SK-N-SH treated with all-trans-retinoic acid at 6 μM for 48 hours (cell line): Measurements from ENCODE around the gene C11orf68.

Experiments
- ATAC-seq: fragments of 200-7000 bp; cut with Tn5 transposase; 3 replicates; pipeline ENCODE4 v1.9.1; 2020; ENCODE audit warnings: mild to moderate bottlenecking, moderate library complexity
- ARNTL ChIP-seq: fragments of 450-650 bp; formaldehyde crosslinking; IDR thresholded peaks from 2 replicates; pipeline ENCODE4 v1.5.0; 2020; ENCODE audit warnings: low read depth, mild to moderate bottlenecking, moderate library complexity, borderline replicate concordance
- BACH2 ChIP-seq: fragments of 250-450 bp; sonication (Bioruptor Pico); IDR thresholded peaks from 2 replicates; pipeline ENCODE4 v1.9.0; 2021; ENCODE audit warnings: mild to moderate bottlenecking, borderline replicate concordance
- CREB5 ChIP-seq: fragments of 250-450 bp; sonication (Bioruptor Pico); IDR thresholded peaks from 2 replicates; pipeline ENCODE4 v1.5.1; 2020; ENCODE audit warnings: low read depth, mild to moderate bottlenecking, moderate library complexity
- CSDC2 ChIP-seq: fragments of 250-450 bp; sonication (Bioruptor Pico); IDR thresholded peaks from 2 replicates; pipeline ENCODE4 v1.5.0; 2020; ENCODE audit warnings: mild to moderate bottlenecking, moderate library complexity
- GLIS3 ChIP-seq: fragments of 250-450 bp; sonication (Bioruptor Pico); IDR thresholded peaks from 2 replicates; pipeline ENCODE4 v1.5.0; 2020; ENCODE audit warnings: mild to moderate bottlenecking, moderate library complexity
- ISL1 ChIP-seq: fragments of 250-450 bp; sonication (Bioruptor Pico); IDR thresholded peaks from 2 replicates; pipeline ENCODE4 v2.1.2; 2022; ENCODE audit warnings: mild to moderate bottlenecking, moderate library complexity
- OSR1 ChIP-seq: fragments of 250-450 bp; sonication (Bioruptor Pico); IDR thresholded peaks from 2 replicates; pipeline ENCODE4 v1.8.0; 2022; ENCODE audit warnings: moderate library complexity, mild to moderate bottlenecking, inconsistent platforms
- POU6F1 ChIP-seq: fragments of 250-450 bp; sonication (Bioruptor Pico); IDR thresholded peaks from 2 replicates; pipeline ENCODE4 v1.8.0; 2021; ENCODE audit warnings: low read depth, mild to moderate bottlenecking, moderate library complexity, borderline replicate concordance
- PPARA ChIP-seq: fragments of 250-450 bp; sonication (Bioruptor Pico); IDR thresholded peaks from 2 replicates; pipeline ENCODE4 v1.5.0; 2020; ENCODE audit warnings: mild to moderate bottlenecking, borderline replicate concordance
- RARB ChIP-seq: fragments of 250-450 bp; sonication (Bioruptor Pico); IDR thresholded peaks from 2 replicates; pipeline ENCODE4 v1.8.0; 2021; ENCODE audit warnings: mild to moderate bottlenecking, moderate library complexity
- SNAI2 ChIP-seq: fragments of 250-450 bp; sonication (Bioruptor Pico); IDR thresholded peaks from 2 replicates; pipeline ENCODE4 v1.5.0; 2020; ENCODE audit warnings: mild to moderate bottlenecking, moderate library complexity
- TCF4 ChIP-seq: fragments of 250-450 bp; sonication (Bioruptor Pico); IDR thresholded peaks from 2 replicates; pipeline ENCODE4 v1.8.0; 2021; ENCODE audit warnings: mild to moderate bottlenecking, moderate library complexity, borderline replicate concordance
- TOX ChIP-seq: fragments of 250-450 bp; sonication (Bioruptor Pico); IDR thresholded peaks from 2 replicates; pipeline ENCODE4 v1.8.0; 2021; ENCODE audit warnings: mild to moderate bottlenecking, moderate library complexity, borderline replicate concordance
- ZC3H10 ChIP-seq: fragments of 250-450 bp; sonication (Bioruptor Pico); IDR thresholded peaks from 2 replicates; pipeline ENCODE4 v1.5.1; 2021; ENCODE audit warnings: mild to moderate bottlenecking, moderate library complexity
- ZFP3 ChIP-seq: fragments of 250-450 bp; sonication (Bioruptor Pico); IDR thresholded peaks from 2 replicates; pipeline ENCODE4 v1.5.0; 2020; ENCODE audit warnings: mild to moderate bottlenecking, moderate library complexity
- ZFP30 ChIP-seq: fragments of 450-650 bp; formaldehyde crosslinking; IDR thresholded peaks from 2 replicates; pipeline ENCODE4 v1.5.0; 2022; ENCODE audit warnings: mild to moderate bottlenecking, moderate library complexity
- ZNF70 ChIP-seq: fragments of 450-650 bp; formaldehyde crosslinking; IDR thresholded peaks from 2 replicates; pipeline ENCODE4 v1.5.0; 2020; ENCODE audit warnings: mild to moderate bottlenecking, moderate library complexity
- ZNF8 ChIP-seq: fragments of 450-650 bp; formaldehyde crosslinking; IDR thresholded peaks from 2 replicates; pipeline ENCODE4 v1.5.0; 2020; ENCODE audit warnings: mild to moderate bottlenecking, moderate library complexity
- TF ChIP-seq, protein P1 (sequence below): fragments of 250-450 bp; sonication (Bioruptor Pico); IDR thresholded peaks from 2 replicates; pipeline ENCODE4 v1.5.1; 2021; ENCODE audit warnings: mild to moderate bottlenecking, moderate library complexity
- TF ChIP-seq, protein P2 (sequence below): fragments of 250-450 bp; sonication (Bioruptor Pico); IDR thresholded peaks from 2 replicates; pipeline ENCODE4 v1.5.0; 2020; ENCODE audit warnings: mild to moderate bottlenecking, moderate library complexity

Gene C11orf68

GRCh38 chr11:65882120-65883057 is 36.5 kb downstream of the C11orf68 start:
- ATAC-seq, result no peak
- TF ChIP-seq ZFP30 (CRISPR knock-in tag), result no peak
- TF ChIP-seq TCF4 (CRISPR knock-in tag), result no peak
- TF ChIP-seq GLIS3 (CRISPR knock-in tag), result no peak
- no peak for TF ChIP-seq CREB5 (CRISPR knock-in tag)
- TF ChIP-seq, protein P1, sequence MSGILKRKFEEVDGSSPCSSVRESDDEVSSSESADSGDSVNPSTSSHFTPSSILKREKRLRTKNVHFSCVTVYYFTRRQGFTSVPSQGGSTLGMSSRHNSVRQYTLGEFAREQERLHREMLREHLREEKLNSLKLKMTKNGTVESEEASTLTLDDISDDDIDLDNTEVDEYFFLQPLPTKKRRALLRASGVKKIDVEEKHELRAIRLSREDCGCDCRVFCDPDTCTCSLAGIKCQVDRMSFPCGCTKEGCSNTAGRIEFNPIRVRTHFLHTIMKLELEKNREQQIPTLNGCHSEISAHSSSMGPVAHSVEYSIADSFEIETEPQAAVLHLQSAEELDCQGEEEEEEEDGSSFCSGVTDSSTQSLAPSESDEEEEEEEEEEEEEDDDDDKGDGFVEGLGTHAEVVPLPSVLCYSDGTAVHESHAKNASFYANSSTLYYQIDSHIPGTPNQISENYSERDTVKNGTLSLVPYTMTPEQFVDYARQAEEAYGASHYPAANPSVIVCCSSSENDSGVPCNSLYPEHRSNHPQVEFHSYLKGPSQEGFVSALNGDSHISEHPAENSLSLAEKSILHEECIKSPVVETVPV, result no peak
- no peak for TF ChIP-seq BACH2
- no peak for TF ChIP-seq TOX (CRISPR knock-in tag)
- no peak for TF ChIP-seq ISL1
- no peak for TF ChIP-seq CSDC2 (CRISPR knock-in tag)
- no peak for TF ChIP-seq ZNF70 (CRISPR knock-in tag)
- TF ChIP-seq POU6F1 (CRISPR knock-in tag), result no peak
- TF ChIP-seq ZC3H10, result no peak
- no peak for TF ChIP-seq ZNF8 (CRISPR knock-in tag)
- TF ChIP-seq, protein P2, sequence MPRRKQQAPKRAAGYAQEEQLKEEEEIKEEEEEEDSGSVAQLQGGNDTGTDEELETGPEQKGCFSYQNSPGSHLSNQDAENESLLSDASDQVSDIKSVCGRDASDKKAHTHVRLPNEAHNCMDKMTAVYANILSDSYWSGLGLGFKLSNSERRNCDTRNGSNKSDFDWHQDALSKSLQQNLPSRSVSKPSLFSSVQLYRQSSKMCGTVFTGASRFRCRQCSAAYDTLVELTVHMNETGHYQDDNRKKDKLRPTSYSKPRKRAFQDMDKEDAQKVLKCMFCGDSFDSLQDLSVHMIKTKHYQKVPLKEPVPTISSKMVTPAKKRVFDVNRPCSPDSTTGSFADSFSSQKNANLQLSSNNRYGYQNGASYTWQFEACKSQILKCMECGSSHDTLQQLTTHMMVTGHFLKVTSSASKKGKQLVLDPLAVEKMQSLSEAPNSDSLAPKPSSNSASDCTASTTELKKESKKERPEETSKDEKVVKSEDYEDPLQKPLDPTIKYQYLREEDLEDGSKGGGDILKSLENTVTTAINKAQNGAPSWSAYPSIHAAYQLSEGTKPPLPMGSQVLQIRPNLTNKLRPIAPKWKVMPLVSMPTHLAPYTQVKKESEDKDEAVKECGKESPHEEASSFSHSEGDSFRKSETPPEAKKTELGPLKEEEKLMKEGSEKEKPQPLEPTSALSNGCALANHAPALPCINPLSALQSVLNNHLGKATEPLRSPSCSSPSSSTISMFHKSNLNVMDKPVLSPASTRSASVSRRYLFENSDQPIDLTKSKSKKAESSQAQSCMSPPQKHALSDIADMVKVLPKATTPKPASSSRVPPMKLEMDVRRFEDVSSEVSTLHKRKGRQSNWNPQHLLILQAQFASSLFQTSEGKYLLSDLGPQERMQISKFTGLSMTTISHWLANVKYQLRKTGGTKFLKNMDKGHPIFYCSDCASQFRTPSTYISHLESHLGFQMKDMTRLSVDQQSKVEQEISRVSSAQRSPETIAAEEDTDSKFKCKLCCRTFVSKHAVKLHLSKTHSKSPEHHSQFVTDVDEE (CRISPR knock-in tag), result no peak
- no peak for TF ChIP-seq RARB (CRISPR knock-in tag)
- TF ChIP-seq ARNTL, result no peak
- TF ChIP-seq PPARA (CRISPR knock-in tag), result no peak

DNA sequence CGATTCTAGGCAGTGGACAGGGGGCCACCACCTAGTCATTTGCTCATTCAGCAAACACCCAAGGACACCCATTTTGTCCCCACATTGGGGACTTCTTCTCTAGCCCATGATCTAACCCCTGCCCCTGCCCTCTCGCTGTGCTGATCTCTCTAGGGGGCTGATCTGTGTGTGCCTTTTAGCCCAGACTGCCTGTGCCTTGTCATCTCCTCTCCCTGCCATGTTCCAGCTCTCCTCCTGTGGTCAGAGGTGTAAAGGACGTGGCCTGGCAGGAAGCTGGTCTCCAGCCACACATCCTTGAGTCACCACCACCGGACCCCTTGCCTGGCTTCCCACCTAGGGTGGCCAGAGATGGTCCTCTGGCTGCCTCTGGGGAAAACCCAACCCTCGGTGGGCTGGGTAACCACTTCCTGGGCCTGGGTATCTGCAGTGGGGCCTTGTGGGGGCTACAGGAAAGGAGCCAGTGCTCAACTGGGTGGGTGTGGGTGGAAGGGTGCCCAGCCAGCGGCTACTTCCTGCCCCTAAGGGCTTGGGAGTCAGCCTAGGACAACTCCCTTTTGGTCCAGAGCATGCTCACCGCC is 37.9 kb downstream of the C11orf68 start:
- no peak for ATAC-seq
- TF ChIP-seq RARB (CRISPR knock-in tag), result no peak
- no peak for TF ChIP-seq CREB5 (CRISPR knock-in tag)
- no peak for TF ChIP-seq ZFP3 (CRISPR knock-in tag)
- no peak for TF ChIP-seq PPARA (CRISPR knock-in tag)
- no peak for TF ChIP-seq TCF4 (CRISPR knock-in tag)
- no peak for TF ChIP-seq ZFP30 (CRISPR knock-in tag)
- TF ChIP-seq ISL1, result no peak
- no peak for TF ChIP-seq CSDC2 (CRISPR knock-in tag)
- TF ChIP-seq POU6F1 (CRISPR knock-in tag), result no peak
- TF ChIP-seq ZC3H10, result no peak
- no peak for TF ChIP-seq OSR1 (CRISPR knock-in tag)
- TF ChIP-seq ZNF70 (CRISPR knock-in tag), result no peak
- no peak for TF ChIP-seq SNAI2 (CRISPR knock-in tag)
- TF ChIP-seq TOX (CRISPR knock-in tag), result no peak
- TF ChIP-seq, protein P2 (CRISPR knock-in tag), result no peak
- no peak for TF ChIP-seq ZNF8 (CRISPR knock-in tag)
- TF ChIP-seq, all 23 proteins: peak for 0
